ENCODE data around the gene FYB2. TPM values are rescaled to one million over a fixed set of nuclear protein-coding genes. Genes with fewer than 3 reads are reported as not detected.

FYB2 gene
- total RNA-seq, 1 experiment from 2014 or later, result not detected

GRCh38 chr1:56754708-56755479 is 64.3 kb downstream of the FYB2 start:
- Histone ChIP-seq H4K20me1 (ENCODE audit: low read length) (no peaks in the 10 kb centered on the region), H3F3A (ENCODE audit: low read length, unreplicated experiment) (no peaks in the 10 kb centered on the region), H3K9me2 (replicated peaks; ENCODE audit: low read length) (no peaks in the 10 kb centered on the region), H3K36me3 (ENCODE audit: low read depth, low read length) (no peaks in the 10 kb centered on the region), H3K79me2 (ENCODE audit: low read length) (no peaks in the 10 kb centered on the region), H3K9me3 (ENCODE audit: low read length) (no peaks in the 10 kb centered on the region), H3K9ac (ENCODE audit: low read length) (no peak overlapping the region), H3K4me3 (ENCODE audit: low read length) (no peak overlapping the region), H3K4me1 (ENCODE audit: insufficient read depth, low read length) (0 out of 2 replicates have a peak, but pooled peaks cover 4% of the 10 kb centered on the region), H3K27ac (ENCODE audit: low read length) (no peak overlapping the region), H2AFZ (ENCODE audit: low read length) (no peak overlapping the region), H3K4me2 (ENCODE audit: low read length) (no peak overlapping the region), H3K27me3 (ENCODE audit: low read length) (peaks cover 5% of the 10 kb centered on the region; the same call in 1 of the 2 replicates)
- no TSS peak for BruUV-seq (replicated peaks)
- intact Hi-C loops (cut with micrococcal nuclease), result no loop called here
- POLR2A ChIA-PET (ENCODE audit: unreplicated experiment), result no interaction called here
- CTCF ChIA-PET, result no interaction called here
- no peak for TF ChIP-seq CTCF (conservative IDR thresholded peaks at IDR 0.05; ENCODE audit: low read depth, low read length)
- TF ChIP-seq EZH2 (IDR thresholded peaks at IDR 0.05; ENCODE audit: low read length, unreplicated experiment), result no peak
- TF ChIP-seq EZH2phosphoT487 (IDR thresholded peaks at IDR 0.05; ENCODE audit: borderline replicate concordance, low read length), result no peak
- DNase-seq (peak; percentile 24), ATAC-seq (no peak)

GRCh38 chr1:56745231-56745630 is 74.0 kb downstream of the FYB2 start:
- Histone ChIP-seq H3F3A (ENCODE audit: low read length, unreplicated experiment) (no peaks in the 10 kb centered on the region), H3K36me3 (ENCODE audit: low read depth, low read length) (no peaks in the 10 kb centered on the region), H3K9me3 (ENCODE audit: low read length) (no peaks in the 10 kb centered on the region), H3K27ac (ENCODE audit: low read length) (no peak overlapping the region), H4K20me1 (ENCODE audit: low read length) (no peaks in the 10 kb centered on the region), H3K4me3 (ENCODE audit: low read length) (no peak overlapping the region), H3K9me2 (replicated peaks; ENCODE audit: low read length) (no peaks in the 10 kb centered on the region), H3K79me2 (ENCODE audit: low read length) (no peaks in the 10 kb centered on the region), H2AFZ (ENCODE audit: low read length) (no peak overlapping the region), H3K4me2 (ENCODE audit: low read length) (no peak overlapping the region), H3K27me3 (ENCODE audit: low read length) (peaks cover 37% of the 10 kb centered on the region), H3K9ac (ENCODE audit: low read length) (no peak overlapping the region), H3K4me1 (ENCODE audit: insufficient read depth, low read length) (no peaks in the 10 kb centered on the region)
- no peak for ATAC-seq
- no TSS peak for BruUV-seq (replicated peaks)
- ChIA-PET CTCF (no interaction called here), POLR2A (ENCODE audit: unreplicated experiment) (no interaction called here)
- intact Hi-C loops (cut with micrococcal nuclease), result no loop called here
- DNase-seq, result no peak
- no peak for TF ChIP-seq CTCF (conservative IDR thresholded peaks at IDR 0.05; ENCODE audit: low read depth, low read length)
- TF ChIP-seq EZH2 (IDR thresholded peaks at IDR 0.05; ENCODE audit: low read length, unreplicated experiment), result no peak
- TF ChIP-seq EZH2phosphoT487 (IDR thresholded peaks at IDR 0.05; ENCODE audit: borderline replicate concordance, low read length), result no peak

GRCh38 chr1:56728964-56729363 is 90.2 kb downstream of the FYB2 start:
- CTCF ChIA-PET, result no interaction called here
- H3K9me2 ChIP-seq (replicated peaks; ENCODE audit: low read length), result no peaks in the 10 kb centered on the region
- H3K9ac ChIP-seq (ENCODE audit: low read length), result no peak overlapping the region

More at GRCh38 chr1:56728964-56729363, 90.2 kb downstream of the FYB2 start:
- Histone ChIP-seq H3K27ac (ENCODE audit: low read length) (no peak overlapping the region), H3K4me3 (ENCODE audit: low read length) (no peak overlapping the region), H3K79me2 (ENCODE audit: low read length) (no peaks in the 10 kb centered on the region), H2AFZ (ENCODE audit: low read length) (no peak overlapping the region), H3K36me3 (ENCODE audit: low read depth, low read length) (no peaks in the 10 kb centered on the region), H3F3A (ENCODE audit: low read length, unreplicated experiment) (no peaks in the 10 kb centered on the region), H3K27me3 (ENCODE audit: low read length) (peaks cover 12% of the 10 kb centered on the region; the same call in 1 of the 2 replicates), H3K4me2 (ENCODE audit: low read length) (no peak overlapping the region), H4K20me1 (ENCODE audit: low read length) (no peaks in the 10 kb centered on the region), H3K4me1 (ENCODE audit: insufficient read depth, low read length) (no peaks in the 10 kb centered on the region), H3K9me3 (ENCODE audit: low read length) (no peaks in the 10 kb centered on the region)
- intact Hi-C loops (cut with micrococcal nuclease), result no loop called here
- POLR2A ChIA-PET (ENCODE audit: unreplicated experiment), result no interaction called here
- ATAC-seq, result no peak
- TF ChIP-seq EZH2phosphoT487 (IDR thresholded peaks at IDR 0.05; ENCODE audit: borderline replicate concordance, low read length), result no peak
- TF ChIP-seq CTCF (conservative IDR thresholded peaks at IDR 0.05; ENCODE audit: low read depth, low read length), result no peak
- TF ChIP-seq EZH2 (IDR thresholded peaks at IDR 0.05; ENCODE audit: low read length, unreplicated experiment), result no peak
- no TSS peak for BruUV-seq (replicated peaks)
- DNase-seq, result no peak

Measured in PC-3 (cell line).